H1 (cell line): Measurements from ENCODE around the gene TNFSF4. TPM values are rescaled to one million over a fixed set of nuclear protein-coding genes. Genes with fewer than 3 reads are reported as not detected.

ENCODE experiments used
- CTCF ChIA-PET: fragments of 300-600 bp; sonication (Branson Sonifier 250); formaldehyde crosslinking; loops from one replicate; lab custom pipeline; 2021; ENCODE audit not compliant: partially characterized antibody; lab: Charles Lee
- POLR2A ChIA-PET: fragments of 300-600 bp; sonication (Branson Sonifier 250); formaldehyde crosslinking; loops from one replicate; lab custom pipeline; 2021; ENCODE audit warnings: inconsistent platforms; ENCODE audit not compliant: partially characterized antibody; lab: Charles Lee
- DNase-seq, 2 experiments: peaks; one replicate each; pipeline versions ENCODE4 v3.0.0 to v3.0.0-alpha.2; 2010 to 2022; ENCODE audit warnings: low spot score in 2 of 2, low read depth in 1 of 2, mixed read lengths in 1 of 2
- FAIRE-seq: peaks from 2 replicates; lab custom pipeline; 2011; peaks lifted over from hg19 to GRCh38; lab: Jason Lieb, UNC
- H2AFZ ChIP-seq: 2 replicates; pipeline ENCODE4 v1.8.1; 2012; ENCODE audit warnings: low read length, inconsistent platforms
- H2AK5ac ChIP-seq: 2 replicates; pipeline ENCODE4 v1.6.1; 2013; ENCODE audit warnings: low read depth, low read length
- H2BK120ac ChIP-seq: replicated peaks from 2 replicates; pipeline ENCODE3; 2013; ENCODE audit warnings: low read depth, low read length, inconsistent platforms
- H2BK12ac ChIP-seq: 2 replicates; pipeline ENCODE4 v1.6.1; 2013; ENCODE audit warnings: low read depth, low read length
- H2BK15ac ChIP-seq: 2 replicates; pipeline ENCODE4 v1.6.1; 2013; ENCODE audit warnings: low read length
- H2BK20ac ChIP-seq: 2 replicates; pipeline ENCODE4 v1.6.1; 2013; ENCODE audit warnings: low read length
- H2BK5ac ChIP-seq: 2 replicates; pipeline ENCODE4 v1.6.1; 2013; ENCODE audit warnings: low read depth, low read length
- H3K14ac ChIP-seq: 2 replicates; pipeline ENCODE4 v1.6.1; 2013; ENCODE audit warnings: inconsistent platforms; ENCODE audit not compliant: insufficient read length
- H3K18ac ChIP-seq: 2 replicates; pipeline ENCODE4 v1.6.1; 2013; ENCODE audit warnings: low read length; ENCODE audit errors: extremely low read depth
- H3K23ac ChIP-seq: 2 replicates; pipeline ENCODE4 v1.6.1; 2013; ENCODE audit warnings: inconsistent platforms; ENCODE audit not compliant: insufficient read length
- H3K23me2 ChIP-seq: 2 replicates; pipeline ENCODE4 v1.6.1; 2013; ENCODE audit warnings: low read depth, low read length
- H3K27ac ChIP-seq: 2 replicates; pipeline ENCODE4 v1.6.1; 2011; ENCODE audit warnings: low read depth, low read length, inconsistent platforms
- H3K27me3 ChIP-seq, 4 experiments: replicated peaks in 1 of 4; 1 replicate in 1 of 4; 2 replicates in 3 of 4; pipeline versions ENCODE4 v1.6.1 to v1.8.1; 2011 to 2013; ENCODE audit warnings: low read length in 3 of 4, mild to moderate bottlenecking in 3 of 4, inconsistent platforms in 2 of 4, mixed read lengths in 2 of 4, moderate library complexity in 1 of 4; ENCODE audit not compliant: control insufficient read depth in 3 of 4, insufficient read depth in 3 of 4; ENCODE audit errors: extremely low read depth in 1 of 4
- H3K36me3 ChIP-seq, 4 experiments: 2 replicates each; pipeline versions ENCODE4 v1.6.1 to v1.8.1; 2011 to 2013; ENCODE audit warnings: mild to moderate bottlenecking in 4 of 4, low read length in 3 of 4, moderate library complexity in 2 of 4, control low read depth in 1 of 4, inconsistent platforms in 1 of 4; ENCODE audit not compliant: insufficient read depth in 4 of 4, control insufficient read depth in 2 of 4
- H3K4ac ChIP-seq: replicated peaks from 2 replicates; pipeline ENCODE3; 2013; ENCODE audit warnings: low read length, low read depth, mixed read lengths, inconsistent platforms; ENCODE audit not compliant: insufficient read length
- H3K4me1 ChIP-seq, 4 experiments: replicated peaks in 1 of 4; 1 replicate in 1 of 4; 2 replicates in 3 of 4; pipeline versions ENCODE4 v1.6.1 to v1.8.1; 2011 to 2013; ENCODE audit warnings: low read length in 3 of 4, inconsistent platforms in 2 of 4, mixed read lengths in 1 of 4; ENCODE audit not compliant: insufficient read depth in 4 of 4, control insufficient read depth in 3 of 4
- H3K4me2 ChIP-seq, 2 experiments: 2 replicates each; pipeline versions ENCODE4 v1.6.1 to v1.8.1; 2011 to 2013; ENCODE audit warnings: low read depth in 2 of 2, low read length in 2 of 2, control low read depth in 1 of 2, inconsistent platforms in 1 of 2, mild to moderate bottlenecking in 1 of 2; ENCODE audit not compliant: insufficient read depth in 1 of 2
- H3K4me3 ChIP-seq, 4 experiments: fragments of 200-600, 300-600 bp in 1 of 4; sonication (generic), shearing (Covaris generic), sonication (Bioruptor Twin) in 1 of 4; 2 replicates each; pipeline versions ENCODE4 v1.5.1 to v1.8.1; 2011 to 2016; ENCODE audit warnings: low read length in 4 of 4, low read depth in 3 of 4, control low read depth in 2 of 4, inconsistent platforms in 2 of 4, mild to moderate bottlenecking in 2 of 4, mixed read lengths in 1 of 4, moderate library complexity in 1 of 4; ENCODE audit not compliant: insufficient read depth in 2 of 4; ENCODE audit errors: extremely low read depth in 1 of 4
- H3K56ac ChIP-seq: replicated peaks from 2 replicates; pipeline ENCODE3; 2013; ENCODE audit warnings: low read depth, mild to moderate bottlenecking, mixed read lengths, low read length, inconsistent platforms; ENCODE audit not compliant: insufficient read length
- H3K79me1 ChIP-seq: 2 replicates; pipeline ENCODE4 v1.6.1; 2013; ENCODE audit warnings: low read depth, low read length, control low read depth
- H3K79me2 ChIP-seq, 2 experiments: 2 replicates each; pipeline versions ENCODE4 v1.6.1 to v1.8.1; 2012 to 2013; ENCODE audit warnings: low read length in 2 of 2, mild to moderate bottlenecking in 2 of 2, inconsistent platforms in 1 of 2; ENCODE audit not compliant: insufficient read depth in 2 of 2, control insufficient read depth in 1 of 2
- H3K9ac ChIP-seq, 4 experiments: replicated peaks in 1 of 4; 1 replicate in 1 of 4; 2 replicates in 3 of 4; pipeline versions ENCODE4 v1.6.1 to v1.8.1; 2011 to 2013; ENCODE audit warnings: low read depth in 3 of 4, low read length in 3 of 4, control low read depth in 2 of 4, mild to moderate bottlenecking in 2 of 4, moderate library complexity in 2 of 4, inconsistent platforms in 1 of 4; ENCODE audit errors: extremely low read depth in 1 of 4
- H3K9me3 ChIP-seq, 2 experiments: 2 replicates each; pipeline versions ENCODE4 v1.6.1 to v1.8.1; 2012 to 2013; ENCODE audit warnings: mild to moderate bottlenecking in 2 of 2, moderate library complexity in 2 of 2, control low read depth in 1 of 2, inconsistent platforms in 1 of 2, low read depth in 1 of 2, low read length in 1 of 2, mixed read lengths in 1 of 2; ENCODE audit not compliant: insufficient read depth in 2 of 2
- H4K20me1 ChIP-seq, 2 experiments: replicated peaks in 1 of 2; 2 replicates each; pipeline versions ENCODE3 to v1.8.1; 2011 to 2013; ENCODE audit warnings: inconsistent platforms in 2 of 2, low read length in 2 of 2, mild to moderate bottlenecking in 1 of 2; ENCODE audit not compliant: insufficient read depth in 2 of 2, control insufficient read depth in 1 of 2
- H4K5ac ChIP-seq: 2 replicates; pipeline ENCODE4 v1.6.1; 2013; ENCODE audit warnings: low read length, low read depth, mixed read lengths, inconsistent platforms; ENCODE audit not compliant: insufficient read length
- H4K8ac ChIP-seq: 2 replicates; pipeline ENCODE4 v1.8.0; 2013; ENCODE audit warnings: mild to moderate bottlenecking, moderate library complexity, low read length, inconsistent platforms; ENCODE audit not compliant: insufficient read depth; ENCODE audit errors: extremely low read depth
- H4K91ac ChIP-seq: replicated peaks from 2 replicates; pipeline ENCODE3; 2013; ENCODE audit warnings: low read length, mixed read lengths, inconsistent platforms; ENCODE audit not compliant: insufficient read length
- RAD21 ChIP-seq, 2 experiments: IDR thresholded peaks in 1 of 2; conservative IDR thresholded peaks in 1 of 2; 2 replicates each; pipeline ENCODE4 v1.6.1; 2011; ENCODE audit warnings: low read depth in 2 of 2, low read length in 2 of 2, improper control_type of control experiment in 1 of 2, inconsistent platforms in 1 of 2, mild to moderate bottlenecking in 1 of 2, moderate library complexity in 1 of 2
- USF2 ChIP-seq: IDR thresholded peaks from 2 replicates; pipeline ENCODE4 v1.6.1; 2011; ENCODE audit warnings: low read length, improper control_type of control experiment
- WGBS, 2 experiments: shearing (Covaris generic) in 1 of 2; methylation state at CpG; one replicate each; pipeline versions ENCODE4 v1.1.6 to v1.1.7; 2013 to 2015; ENCODE audit warnings: low lambda C conversion rate in 2 of 2, mixed read lengths in 2 of 2, inconsistent platforms in 1 of 2, low coverage in 1 of 2, missing lambda C conversion rate in 1 of 2; ENCODE audit not compliant: insufficient replicate concordance in 2 of 2, insufficient coverage in 1 of 2, insufficient read length in 1 of 2; ENCODE audit errors: extremely low coverage in 1 of 2, missing lambda C conversion rate in 1 of 2; 5-methylcytosine and 5-hydroxymethylcytosine counted together
- polyA plus RNA-seq, 7 experiments: library from polyadenylated mRNA; depleted of rRNA in 3 of 7; stranded (reverse) in 5 of 7; unstranded in 2 of 7; fragments of >200 nt in 5 of 7; fragments of 200-250 nt in 2 of 7; gene quantifications; 1 replicate in 5 of 7; 2 replicates in 1 of 7; 4 replicates in 1 of 7; pipeline versions ENCODE4 v1.2.1 to v1.2.3, GENCODE V29; 2011 to 2013; ENCODE audit warnings: missing spikeins in 2 of 7, mixed read lengths in 2 of 7
- total RNA-seq: library from RNA; stranded (reverse); fragmentation: NEBNext Ultra II Directional; extraction: Animal tissue kit (Norgen Biotek cat#: 25700); gene quantifications from 2 replicates; pipeline ENCODE4 v1.2.1, GENCODE V29; 2021
- TF ChIP-seq, protein P1 (sequence below), 3 experiments: IDR thresholded peaks; 1 replicate in 2 of 3; 2 replicates in 1 of 3; pipeline versions ENCODE4 v1.5.1 to v1.6.1; 2011; ENCODE audit warnings: low read length in 3 of 3, mild to moderate bottlenecking in 3 of 3, inconsistent platforms in 2 of 3, low read depth in 1 of 3, moderate library complexity in 1 of 3; ENCODE audit not compliant: insufficient read depth in 1 of 3; ENCODE audit errors: control extremely low read depth in 1 of 3

Gene TNFSF4
- total and polyA plus RNA-seq, 2 of the 8 experiments (the other 6 are each of a cell fraction or from before 2014, with no cell fraction given), result 0.54 to 0.63 TPM

GRCh38 chr1:173255214-173255813 lies 48.2 kb upstream of the TNFSF4 start:
- POLR2A ChIA-PET, result no interaction called here
- H3K14ac ChIP-seq, result no peak overlapping the region
- H2BK5ac ChIP-seq, result no peak overlapping the region
- H3K79me1 ChIP-seq, result no peaks in the 10 kb centered on the region
- no peak overlapping the region for H3K4me3 ChIP-seq
- H2AFZ ChIP-seq, result no peak overlapping the region
- H2BK12ac ChIP-seq, result no peak overlapping the region
- no peak overlapping the region for H4K91ac ChIP-seq
- FAIRE-seq, result no peak
- no peak overlapping the region for H3K56ac ChIP-seq
- no peak overlapping the region for H2AK5ac ChIP-seq
- H3K23me2 ChIP-seq, result no peaks in the 10 kb centered on the region
- H4K8ac ChIP-seq, result no peak overlapping the region
- H3K23ac ChIP-seq, result no peak overlapping the region
- CTCF ChIA-PET, result interaction anchor here (0.6 to 1.5 kb wide), 24 partner anchors 10 to 1445 kb away, joined by 3 to 8 read pairs (median 3); no protein-coding TSS in a partner anchor
- H3K4me2 ChIP-seq, result no peak overlapping the region
- no peak overlapping the region for H3K4ac ChIP-seq
- H3K4me1 ChIP-seq, result no peaks in the 10 kb centered on the region
- no peaks in the 10 kb centered on the region for H3K79me2 ChIP-seq
- no peaks in the 10 kb centered on the region for H3K36me3 ChIP-seq
- H3K27me3 ChIP-seq, result no peaks in the 10 kb centered on the region
- H3K18ac ChIP-seq, result no peak overlapping the region
- no peak overlapping the region for H2BK120ac ChIP-seq
- H2BK15ac ChIP-seq, result no peak overlapping the region
- 32% methylated on average over 3 of the region's 3 CpGs; no CpG with 5 or more reads in 1 of the 2 experiments for WGBS, 2 experiments
- H2BK20ac ChIP-seq, result no peak overlapping the region
- H4K5ac ChIP-seq, result no peak overlapping the region
- no peaks in the 10 kb centered on the region for H4K20me1 ChIP-seq
- no peak overlapping the region for H3K27ac ChIP-seq
- TF ChIP-seq RAD21 (IDR thresholded peaks at IDR 0.05 in 1 of 2, conservative IDR thresholded peaks at IDR 0.05 in 1 of 2; ENCODE audit: low read depth in 2 of 2, low read length in 2 of 2), result peak; percentile 67 to 71
- TF ChIP-seq, protein P1, sequence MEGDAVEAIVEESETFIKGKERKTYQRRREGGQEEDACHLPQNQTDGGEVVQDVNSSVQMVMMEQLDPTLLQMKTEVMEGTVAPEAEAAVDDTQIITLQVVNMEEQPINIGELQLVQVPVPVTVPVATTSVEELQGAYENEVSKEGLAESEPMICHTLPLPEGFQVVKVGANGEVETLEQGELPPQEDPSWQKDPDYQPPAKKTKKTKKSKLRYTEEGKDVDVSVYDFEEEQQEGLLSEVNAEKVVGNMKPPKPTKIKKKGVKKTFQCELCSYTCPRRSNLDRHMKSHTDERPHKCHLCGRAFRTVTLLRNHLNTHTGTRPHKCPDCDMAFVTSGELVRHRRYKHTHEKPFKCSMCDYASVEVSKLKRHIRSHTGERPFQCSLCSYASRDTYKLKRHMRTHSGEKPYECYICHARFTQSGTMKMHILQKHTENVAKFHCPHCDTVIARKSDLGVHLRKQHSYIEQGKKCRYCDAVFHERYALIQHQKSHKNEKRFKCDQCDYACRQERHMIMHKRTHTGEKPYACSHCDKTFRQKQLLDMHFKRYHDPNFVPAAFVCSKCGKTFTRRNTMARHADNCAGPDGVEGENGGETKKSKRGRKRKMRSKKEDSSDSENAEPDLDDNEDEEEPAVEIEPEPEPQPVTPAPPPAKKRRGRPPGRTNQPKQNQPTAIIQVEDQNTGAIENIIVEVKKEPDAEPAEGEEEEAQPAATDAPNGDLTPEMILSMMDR (IDR thresholded peaks at IDR 0.05; ENCODE audit: control extremely low read depth in 1 of 3, insufficient read depth in 1 of 3, low read depth in 1 of 3, low read length in 3 of 3), result peak in 2 of 3 experiments; percentile 39 to 60; a peak in 2 of 4 replicates
- no peak for TF ChIP-seq USF2
- TF ChIP-seq, all 59 proteins: peak for 2
- DNase-seq, result no peak
- Histone ChIP-seq H3K9me3 (no peaks in the 10 kb centered on the region), H3K9ac (no peak overlapping the region)
